Pancreas (tissue), 10 donors: ENCODE data around the gene UMOD. TPM values are rescaled to one million over a fixed set of nuclear protein-coding genes. Genes with fewer than 3 reads are reported as not detected.

Source experiments
- ATAC-seq, 4 donors: fragments of 200-7000 bp; cut with Tn5 transposase; one replicate each; pipeline versions ENCODE4 v1.8.0 to v1.9.1; 2020; ENCODE audit warnings: mild to moderate bottlenecking in 4 of 4, moderate library complexity in 4 of 4
- DNase-seq, 6 donors: peaks; one replicate each; pipeline ENCODE4 v3.0.0-alpha.2; 2020
- FAIRE-seq: peaks from 2 replicates; lab custom pipeline; 2012; peaks lifted over from hg19 to GRCh38; lab: Jason Lieb, UNC
- H3K27ac ChIP-seq, 4 donors: fragments of 200-600 bp; sonication (generic); 1 replicate in 3 of 4; 2 replicates in 1 of 4; pipeline versions ENCODE4 v1.5.0 to v1.8.0; 2020
- H3K27me3 ChIP-seq, 4 donors: fragments of 200-600 bp; one replicate each; pipeline ENCODE4 v1.8.0; 2021
- H3K36me3 ChIP-seq, 3 donors: fragments of 200-600 bp; sonication (generic) in 1 of 3; one replicate each; pipeline versions ENCODE4 v1.5.0 to v1.8.0; 2020 to 2021
- H3K4me1 ChIP-seq, 3 donors: fragments of 200-600 bp; one replicate each; pipeline ENCODE4 v1.8.0; 2021
- H3K4me3 ChIP-seq, 4 donors: fragments of 200-600 bp; sonication (generic) in 2 of 4; one replicate each; pipeline versions ENCODE4 v1.5.0 to v1.8.0; 2020 to 2021
- H3K9me3 ChIP-seq, 4 donors: fragments of 200-600 bp; one replicate each; pipeline ENCODE4 v1.8.0; 2021
- WGBS, 2 donors: extraction: QIAGEN DNeasy Blood & Tissue Kit; methylation state at CpG; one replicate each; pipeline ENCODE4 v1.1.7; 2013; 5-methylcytosine and 5-hydroxymethylcytosine counted together
- intact Hi-C, 3 donors: fragments of 100-400 bp; cut with DNase I; formaldehyde crosslinking; loops; one replicate each; pipeline versions ENCODE4 v1.11.1 to v1.14.2; 2022
- polyA plus RNA-seq, 2 donors: library from polyadenylated mRNA; stranded (reverse); fragments of 200-250 nt; gene quantifications; one replicate each; pipeline ENCODE4 v1.2.3, GENCODE V29; 2013
- total RNA-seq, 6 donors: library from RNA; stranded (reverse); fragmentation: NEBNext Ultra II Directional in 4 of 6; extraction: Animal tissue kit (Norgen Biotek cat#: 25700) in 4 of 6; gene quantifications; one replicate each; pipeline versions ENCODE4 v1.2.1 to v1.2.4, GENCODE V29; 2021 to 2023
- TF ChIP-seq, protein P1 (sequence below), 4 donors: fragments of 200-600 bp; sonication (generic) in 3 of 4; IDR thresholded peaks; one replicate each; pipeline versions ENCODE4 v1.5.0 to v1.8.0; 2021; ENCODE audit warnings: antibody characterized with exemption in 4 of 4
- donor health status: healthy with polysubstance abuse.
- donor health status: DM: no; HTN: no; CAD: no; lungs with moderate emphysema.
- donor health status: DM: no; HTN: no; CAD: no.
- donor health status: control.
- donor health status: control.
- donor health status: Bipolar disorder and iron deficiency.
- donor health status: DM: yes; HTN: yes; CAD: no.
- donor health status: DM: no; HTN: no; CAD: no.
- donor health status: DM: no; HTN: no; CAD: no.
- donor health status: DM: yes; HTN: yes; CAD: no.

UMOD gene
- total and polyA plus RNA-seq, 8 donors = 1.3 to 9.6 (median 3.4) TPM

DNA sequence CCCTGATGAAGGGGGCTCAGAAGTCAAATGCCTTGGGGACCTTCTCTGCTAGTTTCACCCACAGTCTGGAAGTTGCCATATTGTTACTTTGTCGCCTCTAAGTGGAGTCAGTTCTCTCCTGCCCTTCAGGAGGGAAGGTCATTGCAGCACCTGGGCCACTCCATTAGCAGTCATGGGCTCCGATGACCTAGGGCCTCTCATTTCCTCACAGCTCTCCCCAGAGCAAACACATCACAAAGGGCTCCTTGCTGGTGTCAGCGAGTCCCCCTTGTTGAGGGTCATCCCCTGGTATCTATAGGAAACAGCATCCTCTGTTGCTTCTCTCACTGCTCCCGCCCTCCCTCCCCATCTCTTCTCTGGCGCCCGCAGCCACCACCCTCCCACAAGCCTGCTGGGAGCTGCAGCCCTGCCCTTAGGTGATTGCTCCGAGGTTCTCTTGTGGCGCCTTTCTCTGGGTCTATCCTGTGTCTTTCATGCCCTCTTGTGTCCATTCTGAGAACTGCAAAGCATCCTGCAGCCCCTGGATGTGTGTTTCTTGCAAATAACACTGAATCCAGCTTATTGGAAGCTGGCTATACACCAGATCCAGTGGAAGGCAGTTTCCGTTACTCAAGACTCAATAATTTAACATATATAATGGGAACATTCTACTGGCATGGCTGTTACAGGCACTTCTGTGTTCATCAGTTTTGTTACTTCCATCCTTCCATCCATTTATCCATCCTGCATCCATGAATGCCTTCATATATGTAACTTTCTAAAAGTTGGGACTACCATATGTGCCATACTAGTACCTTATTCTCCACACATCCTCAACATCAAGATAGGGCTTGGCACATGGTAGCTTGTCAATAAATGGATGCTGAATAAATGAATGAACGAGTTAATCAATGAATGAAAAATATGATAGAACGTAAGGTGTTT lies 30.9 kb upstream of the UMOD start:
- no peak overlapping the region for H3K27ac ChIP-seq
- peaks cover 0 to 13% (median 0%) of the 10 kb centered on the region in 3 donors for H3K4me1 ChIP-seq
- 27% methylated on average over 11 of the region's 11 CpGs for whole genome bisulfite sequencing, 2 donors
- intact Hi-C loops = loop anchor here in 1 of 3 donors (10.0 kb wide), 1 partner anchor 479 kb away; no protein-coding TSS in a partner anchor
- no peaks in the 10 kb centered on the region for H3K9me3 ChIP-seq
- H3K27me3 ChIP-seq = no peaks in the 10 kb centered on the region
- DNase-seq (peak; percentile 65 to 86 (median 74)), FAIRE-seq (no peak), ATAC-seq (peak; percentile 70 to 89 (median 85))
- H3K36me3 ChIP-seq = no peaks in the 10 kb centered on the region
- TF ChIP-seq, protein P1, sequence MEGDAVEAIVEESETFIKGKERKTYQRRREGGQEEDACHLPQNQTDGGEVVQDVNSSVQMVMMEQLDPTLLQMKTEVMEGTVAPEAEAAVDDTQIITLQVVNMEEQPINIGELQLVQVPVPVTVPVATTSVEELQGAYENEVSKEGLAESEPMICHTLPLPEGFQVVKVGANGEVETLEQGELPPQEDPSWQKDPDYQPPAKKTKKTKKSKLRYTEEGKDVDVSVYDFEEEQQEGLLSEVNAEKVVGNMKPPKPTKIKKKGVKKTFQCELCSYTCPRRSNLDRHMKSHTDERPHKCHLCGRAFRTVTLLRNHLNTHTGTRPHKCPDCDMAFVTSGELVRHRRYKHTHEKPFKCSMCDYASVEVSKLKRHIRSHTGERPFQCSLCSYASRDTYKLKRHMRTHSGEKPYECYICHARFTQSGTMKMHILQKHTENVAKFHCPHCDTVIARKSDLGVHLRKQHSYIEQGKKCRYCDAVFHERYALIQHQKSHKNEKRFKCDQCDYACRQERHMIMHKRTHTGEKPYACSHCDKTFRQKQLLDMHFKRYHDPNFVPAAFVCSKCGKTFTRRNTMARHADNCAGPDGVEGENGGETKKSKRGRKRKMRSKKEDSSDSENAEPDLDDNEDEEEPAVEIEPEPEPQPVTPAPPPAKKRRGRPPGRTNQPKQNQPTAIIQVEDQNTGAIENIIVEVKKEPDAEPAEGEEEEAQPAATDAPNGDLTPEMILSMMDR (IDR thresholded peaks at IDR 0.05) = peak; percentile 75 to 91 (median 86)
- no peak overlapping the region for H3K4me3 ChIP-seq

DNA sequence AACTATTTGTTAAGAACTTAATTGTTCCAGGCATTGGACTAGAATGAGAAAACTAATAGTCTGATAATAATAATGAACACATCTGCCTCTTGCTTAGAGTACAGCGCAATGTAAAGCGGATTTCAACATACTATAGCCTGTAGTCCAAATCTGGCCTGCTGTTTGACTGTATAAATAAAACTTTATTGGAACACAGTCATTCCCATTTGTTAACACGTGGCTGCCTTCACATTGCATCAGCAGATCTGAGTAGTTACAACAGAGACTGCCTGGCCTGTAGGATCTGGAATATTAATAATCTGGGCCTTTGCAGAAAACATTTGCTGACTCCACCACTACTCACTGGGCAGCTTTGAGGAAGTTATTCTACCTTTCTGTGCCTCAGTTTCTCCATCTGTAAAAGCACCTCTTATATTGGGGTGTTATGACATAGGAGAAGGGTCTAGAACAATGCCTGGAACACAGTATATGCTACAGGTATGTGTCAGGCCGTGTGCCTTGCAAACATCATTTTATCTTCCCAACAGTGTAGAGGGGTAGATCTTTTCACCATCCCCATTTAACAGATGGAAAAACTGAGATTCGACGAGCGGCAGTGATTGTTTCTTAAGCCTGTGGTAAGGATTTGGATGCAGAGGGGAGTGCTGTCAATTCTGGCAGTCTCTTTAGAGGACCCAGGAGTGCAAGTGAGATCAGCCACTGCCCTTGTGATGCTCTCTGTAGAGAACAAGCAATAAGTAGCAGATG lies 29.9 kb upstream of the UMOD start:
- FAIRE-seq (no peak), ATAC-seq (no peak), DNase-seq (no peak)
- TF ChIP-seq, protein P1 (IDR thresholded peaks at IDR 0.05) = no peak
- no peak overlapping the region for H3K27ac ChIP-seq
- no peaks in the 10 kb centered on the region for H3K9me3 ChIP-seq
- H3K36me3 ChIP-seq = no peaks in the 10 kb centered on the region
- peaks cover 0 to 13% (median 0%) of the 10 kb centered on the region in 3 donors for H3K4me1 ChIP-seq
- H3K27me3 ChIP-seq = no peaks in the 10 kb centered on the region
- 88 to 95% methylated on average over 7 of the region's 7 CpGs for WGBS, 2 donors
- intact Hi-C loops = loop anchor here in 1 of 3 donors (10.0 kb wide), 1 partner anchor 478 kb away; no protein-coding TSS in a partner anchor
- no peak overlapping the region for H3K4me3 ChIP-seq

DNA sequence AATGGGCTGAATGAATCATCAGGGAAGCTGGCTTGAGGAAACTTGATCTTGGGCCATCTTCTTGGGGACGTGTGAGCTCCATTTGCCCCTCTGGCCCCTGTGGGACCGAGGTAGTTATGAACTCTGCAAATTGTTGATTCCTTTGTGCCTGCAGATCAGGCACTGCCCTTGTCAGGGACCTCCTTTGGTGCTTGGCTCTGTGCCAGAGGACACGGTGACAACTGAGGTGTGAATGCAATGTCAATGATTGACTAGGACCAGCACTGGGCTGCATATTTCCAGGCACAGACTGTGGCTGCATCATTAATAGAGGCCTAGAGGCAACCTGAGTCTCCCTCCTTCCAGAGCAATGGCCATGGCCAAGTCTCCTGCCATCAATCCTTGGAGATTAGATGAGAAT lies 28.3 kb upstream of the UMOD start:
- H3K27ac ChIP-seq = no peak overlapping the region
- FAIRE-seq (no peak), DNase-seq (peak in 4 of 6 donors; percentile 28 to 81 (median 64)), ATAC-seq (peak in 1 of 4 donors; percentile 20)
- H3K9me3 ChIP-seq = no peaks in the 10 kb centered on the region
- 38 to 42% methylated on average over 3 of the region's 3 CpGs for WGBS, 2 donors
- no peaks in the 10 kb centered on the region for H3K27me3 ChIP-seq
- peaks cover 0 to 6% (median 0%) of the 10 kb centered on the region in 3 donors for H3K4me1 ChIP-seq
- H3K36me3 ChIP-seq = no peaks in the 10 kb centered on the region
- intact Hi-C loops = loop anchor here in 1 of 3 donors (10.0 kb wide), 1 partner anchor 476 kb away; no protein-coding TSS in a partner anchor
- TF ChIP-seq, protein P1 (IDR thresholded peaks at IDR 0.05) = no peak
- no peak overlapping the region for H3K4me3 ChIP-seq

DNA sequence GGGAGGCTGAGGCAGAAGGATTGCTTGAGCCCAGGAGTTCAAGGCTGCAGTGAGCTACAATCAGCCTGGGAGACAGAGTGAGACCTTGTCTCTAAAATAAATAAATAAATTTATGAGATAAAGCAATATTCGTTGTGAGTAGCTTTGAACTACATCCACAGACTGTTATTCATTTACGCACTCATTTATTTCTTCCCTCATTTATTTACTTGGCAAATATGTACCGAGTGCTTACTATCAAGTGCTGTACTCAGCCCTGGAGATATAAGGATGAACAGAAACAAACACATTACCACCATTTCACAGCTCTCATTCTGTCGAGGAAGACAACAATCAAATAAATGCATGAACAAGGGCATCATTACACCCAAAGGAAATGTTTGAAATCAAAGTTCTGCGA lies 24.7 kb upstream of the UMOD start:
- Histone ChIP-seq H3K9me3 (no peaks in the 10 kb centered on the region), H3K27ac (no peak overlapping the region), H3K27me3 (no peaks in the 10 kb centered on the region), H3K4me3 (no peak overlapping the region), H3K4me1 (peaks cover 0 to 6% (median 0%) of the 10 kb centered on the region in 3 donors), H3K36me3 (no peaks in the 10 kb centered on the region)
- TF ChIP-seq, protein P1 (IDR thresholded peaks at IDR 0.05) = no peak
- WGBS, 2 donors = 27 to 29% methylated on average over 5 of the region's 5 CpGs
- intact Hi-C loops = no loop called here
- DNase-seq (no peak), ATAC-seq (peak in 2 of 4 donors; percentile 23 to 64), FAIRE-seq (no peak)
